NCI-H69 (cell line): Measurements from ENCODE around the gene SLC12A6.
"Not testable (repeated sequence)": the region's sequence is repeated elsewhere in the genome, so short reads cannot be mapped to it uniquely, and the experiment has no call there.

Experiments
- DNase-seq: peaks from one replicate; lab custom pipeline; 2025; lab: John Stamatoyannopoulos, UW

Gene SLC12A6

DNA sequence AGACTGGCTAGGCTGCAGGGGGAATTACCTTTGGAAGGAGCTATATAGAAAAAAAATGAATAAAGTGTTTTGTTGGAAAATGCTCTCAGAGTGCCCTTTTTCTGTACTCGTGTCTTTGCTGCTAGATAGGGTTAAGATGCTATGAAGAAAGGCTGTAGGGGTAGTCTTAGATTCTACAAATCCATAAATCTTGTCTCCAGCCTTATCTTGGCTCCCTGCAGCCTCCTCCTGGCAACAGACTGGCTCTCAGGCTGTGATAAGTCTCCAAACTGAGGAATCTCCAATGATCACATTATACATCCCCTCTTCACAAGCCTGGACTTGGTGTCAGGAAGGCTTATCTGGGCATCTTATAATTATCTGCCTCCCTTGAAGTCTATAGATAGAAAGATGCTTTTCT lies 20.1 kb upstream of the SLC12A6 start:
- DNase-seq, result no peak

DNA sequence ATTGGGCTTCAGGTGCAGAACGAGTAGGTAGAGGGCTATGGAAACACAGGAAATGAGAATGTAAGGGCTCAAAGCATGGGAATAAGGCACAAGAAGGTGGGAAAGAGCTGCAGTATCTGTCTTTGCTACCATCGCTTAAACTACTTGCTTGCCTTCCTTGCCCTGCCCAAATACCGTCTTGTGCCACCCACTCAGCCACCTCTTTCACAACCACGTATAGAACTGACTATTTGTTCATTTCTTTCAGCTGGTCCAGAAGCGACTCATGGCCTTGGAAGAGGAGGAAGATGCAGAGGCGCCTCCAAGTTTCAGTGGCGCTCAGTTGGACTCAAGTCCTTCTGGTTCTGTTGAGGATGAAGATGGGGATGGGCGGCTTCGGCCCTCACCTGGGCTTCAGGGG lies 17.7 kb upstream of the SLC12A6 start:
- no peak for DNase-seq

DNA sequence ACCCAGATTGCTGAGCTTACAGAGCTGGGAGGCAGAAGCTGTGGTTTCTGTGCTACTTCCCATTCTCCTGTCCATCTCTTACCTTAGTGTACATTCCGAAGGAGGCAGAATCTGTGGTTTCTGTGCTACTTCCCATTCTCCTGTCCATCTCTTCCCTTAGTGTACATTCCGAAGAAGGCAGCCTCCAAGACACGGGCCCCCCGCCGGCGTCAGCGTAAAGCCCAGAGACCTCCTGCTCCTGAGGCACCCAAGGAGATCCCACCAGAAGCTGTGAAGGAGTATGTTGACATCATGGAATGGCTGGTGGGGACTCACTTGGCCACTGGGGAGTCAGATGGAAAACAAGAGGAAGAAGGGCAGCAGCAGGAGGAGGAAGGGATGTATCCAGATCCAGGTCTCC lies 16.7 kb upstream of the SLC12A6 start:
- DNase-seq, result no peak

DNA sequence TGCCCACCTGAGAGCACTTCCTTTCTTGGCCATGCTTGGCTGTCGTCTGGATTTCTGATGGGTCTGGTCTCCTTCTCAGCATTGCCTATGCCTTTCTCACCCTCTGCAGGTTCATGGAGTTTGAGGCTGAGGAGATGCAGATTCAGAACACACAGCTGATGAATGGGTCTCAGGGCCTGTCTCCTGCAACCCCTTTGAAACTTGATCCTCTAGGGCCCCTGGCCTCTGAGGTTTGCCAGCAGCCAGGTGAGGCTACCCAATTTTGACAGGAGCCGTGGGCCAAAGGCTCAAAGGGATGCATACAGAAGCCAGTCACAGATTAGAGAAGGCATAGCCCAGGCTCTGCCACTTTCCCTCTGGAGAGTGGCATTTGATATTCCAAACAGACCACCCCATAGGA lies 16.0 kb upstream of the SLC12A6 start:
- no peak for DNase-seq

DNA sequence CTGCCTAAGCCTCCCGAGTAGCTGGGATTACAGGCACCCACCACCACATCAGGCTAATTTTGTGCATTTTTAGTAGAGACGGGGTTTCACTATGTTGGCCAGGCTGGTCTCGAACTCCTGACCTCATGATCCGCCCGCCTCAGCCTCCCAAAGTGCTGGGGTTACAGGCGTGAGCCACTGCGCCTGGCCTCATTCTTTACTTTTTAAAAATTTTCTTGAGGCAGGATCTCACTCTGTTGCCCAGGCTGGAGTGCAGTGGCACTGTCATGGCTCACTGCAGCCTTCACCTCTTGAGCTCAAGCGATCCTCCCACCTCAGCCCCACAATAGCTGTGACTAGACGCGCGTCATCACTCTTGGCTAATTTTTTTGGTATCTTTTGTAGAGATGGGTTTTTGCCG lies 15.4 kb upstream of the SLC12A6 start:
- DNase-seq, result not testable (repeated sequence)

DNA sequence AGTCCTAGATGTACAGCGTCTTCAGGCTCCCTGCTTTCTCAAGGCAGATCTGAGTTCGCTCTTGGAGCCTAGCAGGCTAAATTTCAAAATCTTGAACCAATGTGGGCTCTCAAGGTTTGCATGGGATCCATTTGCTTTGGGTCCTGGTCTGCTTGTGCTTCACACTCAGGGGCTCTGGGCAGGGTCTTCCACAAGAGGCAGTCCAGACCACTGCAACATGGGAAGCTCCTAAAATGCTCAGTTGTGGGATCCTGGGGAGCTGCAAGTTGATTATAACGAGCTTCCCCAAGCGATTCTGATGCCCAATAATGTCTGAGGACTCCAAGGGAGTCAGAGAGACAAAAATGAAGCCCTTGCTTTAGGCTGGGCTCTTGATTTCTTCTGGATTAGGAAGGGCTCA lies 12.2 kb upstream of the SLC12A6 start:
- DNase-seq, result no peak

DNA sequence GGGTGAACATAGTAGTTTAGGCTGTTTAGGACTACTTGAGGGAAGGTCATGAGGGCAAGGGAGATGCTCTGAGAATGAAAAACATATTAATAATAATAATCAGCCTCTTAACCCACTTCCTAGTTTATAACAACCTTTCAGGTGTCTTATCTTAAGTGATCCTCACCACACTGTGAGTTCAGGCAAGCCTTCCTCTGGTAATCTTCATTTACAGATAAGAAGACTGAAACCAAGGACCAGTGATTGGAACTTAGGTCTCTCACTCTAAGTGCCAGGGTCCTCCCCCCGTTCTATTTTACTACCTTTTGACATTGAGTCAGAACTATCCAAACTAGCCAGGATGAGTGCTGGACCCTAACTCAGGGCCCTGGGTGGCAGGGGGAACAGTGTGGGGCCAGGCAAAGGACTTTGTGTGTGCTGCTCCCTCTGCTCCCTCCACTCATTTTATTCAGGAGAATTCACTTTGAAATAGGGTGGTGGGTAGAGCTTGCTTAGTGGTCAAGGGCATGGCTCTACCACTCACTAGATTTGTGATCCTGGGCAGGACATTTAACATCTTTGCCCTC lies 11.2 kb upstream of the SLC12A6 start:
- no peak for DNase-seq

DNA sequence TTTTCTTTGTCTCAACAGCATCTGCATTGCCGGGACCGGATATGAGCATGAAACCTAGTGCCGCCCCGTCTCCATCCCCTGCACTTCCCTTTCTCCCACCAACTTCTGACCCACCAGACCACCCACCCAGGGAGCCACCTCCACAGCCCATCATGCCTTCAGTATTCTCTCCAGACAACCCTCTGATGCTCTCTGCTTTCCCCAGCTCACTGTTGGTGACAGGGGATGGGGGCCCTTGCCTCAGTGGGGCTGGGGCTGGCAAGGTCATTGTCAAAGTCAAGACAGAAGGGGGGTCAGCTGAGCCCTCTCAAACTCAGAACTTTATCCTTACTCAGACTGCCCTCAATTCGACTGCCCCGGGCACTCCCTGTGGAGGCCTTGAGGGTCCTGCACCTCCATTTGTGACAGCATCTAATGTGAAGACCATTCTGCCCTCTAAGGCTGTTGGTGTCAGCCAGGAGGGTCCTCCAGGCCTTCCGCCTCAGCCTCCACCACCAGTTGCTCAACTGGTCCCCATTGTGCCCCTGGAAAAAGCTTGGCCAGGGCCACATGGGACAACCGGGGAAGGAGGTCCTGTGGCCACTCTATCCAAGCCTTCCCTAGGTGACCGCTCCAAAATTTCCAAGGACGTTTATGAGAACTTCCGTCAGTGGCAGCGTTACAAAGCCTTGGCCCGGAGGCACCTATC lies 10.5 kb upstream of the SLC12A6 start:
- no peak for DNase-seq

DNA sequence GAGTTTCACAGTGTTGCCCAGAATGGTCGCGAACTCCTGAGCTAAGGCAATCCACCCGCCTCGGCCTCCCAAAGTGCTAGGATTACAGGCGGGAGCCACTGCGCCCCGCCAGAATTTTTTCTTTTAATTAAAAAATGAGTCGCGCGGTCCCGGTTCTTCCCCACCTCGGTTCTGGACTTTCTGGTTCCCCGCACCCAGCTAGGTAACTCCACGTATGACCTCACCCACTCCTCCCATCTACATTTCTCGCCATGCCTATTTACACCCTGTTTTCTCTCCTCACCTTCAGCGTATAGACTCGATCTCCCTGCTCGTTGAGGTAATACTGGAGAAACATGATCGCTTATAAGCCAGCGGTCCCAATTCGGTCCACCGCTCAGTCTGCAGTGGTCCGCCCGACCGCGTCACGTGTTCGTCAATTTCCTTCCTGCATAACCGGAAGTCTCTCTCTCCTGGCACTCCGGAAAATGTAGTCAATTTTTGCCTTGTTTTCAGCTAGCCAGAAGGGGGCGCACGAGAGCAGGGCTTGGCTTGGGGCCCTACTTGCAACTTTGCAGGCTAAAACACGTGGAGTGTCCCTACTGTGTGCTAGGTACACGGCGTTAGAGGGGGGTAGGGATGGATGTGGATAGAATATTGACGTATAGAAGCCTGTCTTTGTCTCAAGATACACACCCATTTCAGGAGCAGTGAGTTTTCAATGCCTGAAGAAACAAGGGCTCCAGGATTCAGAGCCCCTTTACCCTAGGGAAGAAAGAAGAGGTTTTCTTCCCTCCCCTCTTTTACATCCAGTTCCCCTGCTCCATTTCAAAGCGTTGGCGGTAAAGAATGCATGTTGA lies 5.4 kb upstream of the SLC12A6 start, which contains the start of the genes NOP10 and NUTM1:
NOP10 (minus strand) TSS at position 400 of the 839 bp plus-strand sequence; CDS start at position 337, 63 bp downstream.
NUTM1 (plus strand) TSS at position 579 of the 839 bp plus-strand sequence. CDS start 382 bp downstream, outside the sequence.
- DNase-seq, result peak; percentile 95

DNA sequence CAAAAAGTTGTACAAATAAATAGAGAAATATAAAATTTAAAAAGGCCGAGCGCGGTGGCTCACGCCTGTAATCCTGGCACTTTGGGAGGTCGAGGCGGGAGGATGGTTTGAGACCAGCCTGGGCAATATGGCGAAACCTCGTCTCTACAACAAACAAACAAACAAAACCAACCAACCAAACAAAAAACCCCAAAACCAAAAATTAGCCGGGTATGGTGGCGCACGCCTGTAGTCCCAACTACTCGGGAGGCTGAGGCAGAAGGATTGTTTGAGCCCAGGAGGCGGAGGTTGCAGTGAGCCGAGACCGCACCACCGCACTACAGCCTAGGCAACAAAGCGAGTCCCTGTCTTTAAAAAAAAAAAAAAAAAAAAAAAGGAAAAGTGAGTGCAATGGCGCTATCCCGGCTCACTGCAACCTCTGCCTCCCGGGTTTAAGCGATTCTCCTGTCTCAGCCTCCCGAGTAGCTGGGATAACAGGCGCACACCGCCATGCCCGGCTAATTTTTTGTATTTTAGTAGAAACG lies 4.7 kb upstream of the SLC12A6 start:
- DNase-seq, result peak; percentile 17

DNA sequence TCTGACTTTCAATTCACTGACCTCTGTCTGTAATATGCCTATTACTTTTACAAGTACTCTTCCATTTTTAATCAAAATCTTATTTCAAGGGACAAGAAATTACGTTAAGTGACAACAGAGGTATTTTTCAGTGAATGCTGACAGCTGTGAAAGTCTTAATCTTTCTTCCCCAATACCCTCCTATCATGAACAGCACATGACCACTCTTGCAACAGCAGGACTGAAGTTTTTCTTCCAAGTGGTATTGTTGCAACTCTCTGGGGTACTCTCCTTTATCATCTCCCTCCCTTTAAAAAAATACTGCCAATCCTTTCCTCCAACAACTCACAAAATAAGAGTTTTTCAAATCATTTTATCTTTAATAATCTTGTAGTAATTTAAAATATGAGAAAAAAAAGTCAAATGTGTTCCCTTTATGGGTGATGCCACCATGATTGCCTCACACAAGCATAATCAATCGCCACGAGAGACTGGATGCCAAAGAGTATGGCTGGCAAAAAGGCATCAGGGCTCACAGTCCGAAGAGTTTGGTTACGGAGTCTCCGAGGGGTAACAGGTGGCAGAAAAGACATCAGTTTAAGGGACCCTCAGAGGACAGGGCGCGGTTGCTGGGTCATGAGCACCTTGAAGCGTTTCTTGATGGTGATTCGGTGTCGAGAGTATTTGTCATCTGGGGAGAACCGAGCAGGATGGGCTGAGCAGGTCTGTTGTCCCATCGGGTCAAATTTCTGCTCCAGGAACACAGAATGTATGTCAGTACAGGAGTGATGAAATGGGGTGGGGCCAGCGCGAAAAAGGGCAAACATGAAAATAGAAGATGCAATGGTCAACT lies 4.0 kb upstream of the SLC12A6 start:
- DNase-seq, result no peak

DNA sequence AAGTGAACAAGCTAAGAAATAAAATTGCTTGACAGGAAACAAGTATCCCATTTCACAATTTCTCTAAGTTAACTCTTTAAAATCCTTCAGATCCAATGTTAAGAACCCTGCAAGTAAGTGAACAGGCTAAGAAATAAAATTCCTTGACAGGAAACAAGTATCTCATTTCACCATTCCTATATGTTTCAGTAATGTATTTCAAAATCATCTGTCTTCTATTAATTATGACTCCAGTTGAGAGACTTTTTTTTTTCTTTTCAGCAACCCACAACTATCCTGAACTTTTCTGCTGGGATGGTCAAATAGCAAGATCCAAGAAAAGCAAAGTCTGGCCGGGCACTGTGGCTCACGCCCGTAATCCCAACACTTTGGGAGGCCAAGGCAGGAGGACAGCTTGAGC lies 2.4 kb upstream of the SLC12A6 start:
- DNase-seq, result no peak

DNA sequence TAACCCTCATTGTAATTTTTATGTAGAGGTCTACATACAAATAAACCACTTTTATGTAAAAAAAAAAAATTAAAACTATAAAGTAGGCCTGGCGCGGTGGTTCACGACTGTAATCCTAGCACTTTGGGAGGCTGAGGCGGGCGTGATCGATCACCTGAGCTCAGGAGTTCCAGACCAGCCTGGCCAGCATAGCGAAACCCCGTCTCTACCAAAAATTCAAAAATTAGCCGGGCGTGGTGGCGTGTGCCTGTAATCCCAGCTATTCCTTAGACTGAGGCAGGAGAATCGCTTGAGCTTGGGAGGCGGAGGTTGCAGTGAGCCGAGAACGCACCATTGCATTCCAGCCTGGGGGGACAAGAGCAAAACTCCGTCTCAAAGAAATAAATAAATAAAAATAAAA lies 766 bp upstream of the SLC12A6 start:
- DNase-seq, result no peak

DNA sequence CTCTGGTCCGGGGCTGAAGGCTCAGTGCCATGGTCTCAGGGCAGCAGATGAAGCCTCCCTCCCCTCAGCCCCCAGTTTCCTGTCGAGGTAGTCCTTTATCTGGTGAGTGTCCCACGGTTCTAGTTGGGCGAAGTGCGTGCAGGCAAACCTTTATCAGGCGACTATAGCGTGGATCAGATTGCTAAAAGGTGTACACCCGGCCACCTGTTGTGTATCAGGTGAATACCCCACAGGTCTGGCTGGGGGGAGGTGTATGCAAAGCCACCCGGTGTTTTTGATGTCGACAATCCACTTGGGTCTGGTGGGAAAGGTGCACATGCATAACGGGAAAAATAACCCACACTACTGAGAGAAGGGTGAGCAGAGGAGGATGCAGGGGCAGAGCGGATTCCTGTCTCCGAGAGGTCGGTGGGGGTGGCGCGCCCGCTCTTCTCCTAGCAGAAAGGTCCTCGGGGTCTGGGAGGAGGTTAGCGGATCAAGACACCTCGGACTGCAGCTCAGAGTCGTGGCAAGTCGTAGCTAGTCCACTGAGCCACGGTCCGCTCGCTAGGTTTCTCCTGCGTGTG lies 507 bp downstream of the SLC12A6 start:
- DNase-seq, result peak; percentile 50

DNA sequence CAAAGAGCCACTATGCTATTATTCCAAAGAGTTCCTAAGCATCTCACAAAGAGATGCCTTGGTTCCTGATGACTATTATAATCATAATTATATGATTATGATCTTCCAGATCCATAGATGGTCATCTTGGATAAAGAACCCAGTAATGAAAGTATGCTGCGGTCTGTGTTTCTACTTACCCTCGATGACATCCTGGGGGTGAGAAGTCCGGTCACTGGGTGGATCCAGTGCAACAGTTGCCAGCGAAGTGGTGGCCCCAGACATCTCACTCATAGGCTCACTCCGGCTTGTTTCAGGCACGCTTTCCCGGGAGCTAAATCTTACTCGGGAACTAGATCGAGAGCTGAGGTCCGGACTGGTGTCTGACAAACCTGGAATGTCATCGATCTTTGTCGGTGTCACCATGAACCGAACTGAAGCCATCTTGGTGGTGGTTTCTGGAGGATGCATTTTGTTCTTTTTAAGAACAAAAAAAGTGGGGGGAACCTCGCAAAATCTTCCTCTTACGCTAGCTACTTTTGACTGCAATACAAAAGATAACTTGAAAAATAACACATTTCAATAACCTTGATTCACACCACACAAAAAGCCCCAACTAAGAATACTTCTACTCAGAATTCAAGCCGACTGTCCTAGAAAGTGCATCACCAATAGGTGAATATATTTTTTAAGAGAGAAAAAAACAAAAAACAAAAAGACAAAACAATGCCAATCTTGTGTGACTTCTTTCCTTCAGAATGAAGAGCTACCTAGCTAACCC lies 1.2 kb downstream of the SLC12A6 start:
- no peak for DNase-seq

DNA sequence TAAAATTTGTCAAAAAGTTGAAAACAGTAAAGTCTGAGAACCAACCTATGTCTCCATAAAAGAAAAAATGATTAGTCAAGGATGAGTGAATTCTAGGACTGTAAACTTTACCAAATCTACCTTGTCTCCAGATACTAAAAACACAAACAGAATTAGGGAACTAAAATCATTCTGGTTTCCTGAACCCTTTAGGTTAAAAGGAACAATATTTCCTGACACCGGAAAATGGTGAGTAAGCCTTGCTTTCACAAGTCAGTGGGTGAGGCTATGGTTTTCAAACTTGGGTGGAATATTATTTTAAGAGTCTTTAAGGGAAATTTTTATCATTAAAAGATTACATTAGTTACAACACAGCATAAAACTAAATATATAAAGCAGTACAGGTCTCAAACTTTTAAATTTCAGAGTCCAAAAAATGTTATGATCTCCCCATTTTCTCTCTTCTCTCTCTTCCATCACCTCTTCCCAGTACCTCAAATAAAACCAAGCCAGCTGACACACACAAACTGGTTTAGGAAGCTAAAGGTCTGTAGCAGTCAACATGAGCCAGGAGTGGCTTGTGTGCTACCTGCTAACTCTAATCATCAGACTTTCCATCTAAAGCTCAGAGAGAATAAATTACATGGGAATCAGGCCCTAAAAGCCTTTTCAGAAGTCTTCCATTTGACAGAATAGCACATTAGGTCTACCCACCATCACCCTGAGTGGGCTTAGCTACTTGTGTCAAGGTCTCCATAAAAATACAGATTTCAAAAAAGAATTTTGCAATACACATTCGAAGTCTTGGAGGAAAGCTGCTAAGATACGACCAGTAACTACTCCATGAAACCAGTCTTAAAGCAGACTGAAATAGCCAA lies 2.2 kb downstream of the SLC12A6 start:
- DNase-seq, result no peak

DNA sequence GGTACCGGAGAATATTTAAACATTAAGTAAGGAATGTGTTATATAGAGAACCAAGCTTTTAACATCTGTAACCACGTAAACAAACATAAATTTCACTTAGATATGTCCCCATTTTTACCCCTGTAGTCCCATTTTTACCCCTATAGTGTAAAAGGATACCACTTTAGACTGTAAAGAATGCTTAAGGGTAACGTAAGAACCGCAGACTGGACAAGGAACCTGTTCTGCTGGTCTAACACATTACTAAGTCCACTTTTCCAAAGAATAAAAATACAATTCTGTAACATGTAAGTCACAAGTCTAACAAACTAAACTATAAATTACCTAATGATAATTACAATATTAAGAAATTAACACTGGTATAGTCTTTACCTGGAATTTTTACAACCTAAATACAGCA lies 2.9 kb downstream of the SLC12A6 start:
- DNase-seq, result no peak

DNA sequence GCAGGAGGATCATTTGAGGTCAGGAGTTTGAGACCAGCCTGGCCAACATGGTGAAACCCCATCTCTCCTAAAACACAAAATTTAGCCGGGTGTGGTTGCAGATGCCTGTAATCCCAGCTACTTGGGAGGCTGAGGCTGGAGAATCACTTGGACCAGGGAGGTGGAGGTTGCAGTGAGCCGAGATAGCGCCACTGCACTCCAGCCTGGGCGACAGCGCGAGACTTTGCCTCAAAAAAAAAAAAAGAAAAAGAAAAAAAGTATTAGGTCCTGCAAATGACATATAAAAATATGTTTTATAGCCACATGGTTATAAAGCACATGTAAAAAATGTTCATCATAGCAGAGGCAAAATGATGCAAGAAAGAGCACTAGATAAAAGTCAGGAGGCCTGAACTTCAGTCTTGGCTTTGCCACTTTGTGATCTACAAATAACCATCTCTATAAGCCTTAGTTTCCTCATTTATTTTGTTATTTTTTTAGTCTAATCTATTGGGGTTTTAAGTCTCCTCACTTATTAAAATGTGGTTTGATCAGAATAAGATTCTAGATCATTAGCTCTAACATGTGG lies 4.9 kb downstream of the SLC12A6 start:
- DNase-seq, result no peak

DNA sequence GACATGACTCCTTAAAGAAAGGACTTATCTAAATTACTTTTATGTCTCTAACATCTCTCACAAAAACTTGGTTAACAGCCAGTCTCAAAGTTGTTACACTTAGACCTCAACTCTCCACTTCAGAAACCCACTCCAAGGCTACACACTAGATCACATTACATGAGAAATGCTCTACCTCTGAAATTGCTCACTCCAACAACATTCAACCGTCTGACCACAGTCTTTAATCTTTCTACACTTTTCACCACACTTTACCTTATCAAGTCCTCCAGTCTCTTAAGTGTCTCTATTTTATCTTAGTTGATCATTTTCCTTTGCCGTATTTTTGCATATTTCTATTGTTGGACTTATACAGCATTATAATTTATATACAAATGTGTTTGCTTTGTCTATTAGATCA lies 5.8 kb downstream of the SLC12A6 start:
- DNase-seq, result no peak
